ENCODE results near the gene MSL3B.

GRCh38 chr2:233862261-233862768, 5.9 kb downstream of the MSL3B start:
- TF ChIP-seq POLR2A (IDR thresholded peaks at IDR 0.05; ENCODE audit: low read depth, low read length) (no peak), POLR2AphosphoS5 (IDR thresholded peaks at IDR 0.05; ENCODE audit: low read depth, low read length) (no peak), TAF1 (IDR thresholded peaks at IDR 0.05; ENCODE audit: low read depth, low read length) (no peak), POU2F2 (IDR thresholded peaks at IDR 0.05; ENCODE audit: low read depth, low read length) (no peak), SPI1 (IDR thresholded peaks at IDR 0.05; ENCODE audit: low read depth, low read length) (no peak), PAX5 (IDR thresholded peaks at IDR 0.05; ENCODE audit: insufficient read depth, low read length, severe bottlenecking) (no peak)

Measured in GM12891 (cell line).